ENCODE data around the gene SLC25A6.
"Not testable (repeated sequence)": the region's sequence is repeated elsewhere in the genome, so short reads cannot be mapped to it uniquely, and the experiment has no call there.

SLC25A6 gene

DNA sequence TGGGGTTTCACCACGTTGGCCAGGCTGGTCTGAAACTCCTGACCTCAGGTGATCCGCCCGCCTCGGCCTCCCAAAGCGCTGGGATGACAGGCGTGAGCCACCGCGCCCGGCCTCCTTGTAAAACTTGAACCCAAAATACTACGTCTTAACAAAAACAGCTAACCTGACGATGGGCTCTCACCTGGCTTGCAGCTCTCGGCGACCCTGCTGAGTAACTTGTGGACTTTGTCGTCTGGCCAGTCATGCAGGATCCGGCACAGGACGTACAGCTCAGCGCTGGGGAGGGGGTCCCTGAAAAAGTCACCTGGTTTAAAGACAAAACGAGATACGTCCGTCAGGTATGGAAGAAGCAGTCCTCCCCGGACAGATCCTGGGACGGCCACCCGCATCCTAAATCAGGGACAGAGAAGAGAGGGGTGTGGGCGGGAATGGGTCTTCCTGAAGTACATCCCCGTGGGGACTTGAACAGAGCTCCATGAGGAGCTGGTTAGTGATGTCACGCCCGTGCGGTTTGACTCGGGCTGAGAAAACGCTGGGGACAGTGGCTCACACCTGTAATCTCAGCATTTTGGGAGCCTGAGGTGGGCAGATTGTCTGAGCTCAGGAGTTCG, 20.7 kb upstream of the SLC25A6 start:
- DNase-seq (ENCODE audit: extremely low read depth, low read depth) = no peak
- no peak for TF ChIP-seq CTCF (IDR thresholded peaks at IDR 0.05; ENCODE audit: low read depth, low read length, missing control alignments)
- no peak overlapping the region for H3K4me3 ChIP-seq (replicated peaks; ENCODE audit: low read depth, low read length)

GRCh38 chrX:1411326-1411725, 19.4 kb upstream of the SLC25A6 start:
- no peak for TF ChIP-seq CTCF (IDR thresholded peaks at IDR 0.05; ENCODE audit: low read depth, low read length, missing control alignments)
- DNase-seq (ENCODE audit: extremely low read depth, low read depth) = no peak
- H3K4me3 ChIP-seq (replicated peaks; ENCODE audit: low read depth, low read length) = no peak overlapping the region

DNA sequence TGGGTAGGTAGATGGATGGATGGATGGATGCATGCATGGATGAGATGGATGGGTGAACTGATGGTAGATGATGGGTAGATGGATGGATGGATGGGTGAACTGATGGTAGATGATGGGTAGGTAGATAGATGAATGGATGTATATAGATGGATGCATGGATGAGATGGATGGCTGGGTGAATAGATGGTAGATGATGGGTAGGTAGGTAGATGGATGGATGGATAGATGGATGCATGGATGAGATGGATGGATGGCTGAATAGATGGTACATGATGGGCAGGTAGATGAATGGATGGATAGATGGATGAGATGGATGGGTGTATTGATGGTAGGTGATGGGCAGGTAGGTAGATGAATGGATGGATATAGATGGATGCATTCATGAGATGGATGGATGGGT, 15.1 kb upstream of the SLC25A6 start:
- no peak for DNase-seq (ENCODE audit: extremely low read depth, low read depth)
- no peak overlapping the region for H3K4me3 ChIP-seq (replicated peaks; ENCODE audit: low read depth, low read length)
- no peak for TF ChIP-seq CTCF (IDR thresholded peaks at IDR 0.05; ENCODE audit: low read depth, low read length, missing control alignments)

DNA sequence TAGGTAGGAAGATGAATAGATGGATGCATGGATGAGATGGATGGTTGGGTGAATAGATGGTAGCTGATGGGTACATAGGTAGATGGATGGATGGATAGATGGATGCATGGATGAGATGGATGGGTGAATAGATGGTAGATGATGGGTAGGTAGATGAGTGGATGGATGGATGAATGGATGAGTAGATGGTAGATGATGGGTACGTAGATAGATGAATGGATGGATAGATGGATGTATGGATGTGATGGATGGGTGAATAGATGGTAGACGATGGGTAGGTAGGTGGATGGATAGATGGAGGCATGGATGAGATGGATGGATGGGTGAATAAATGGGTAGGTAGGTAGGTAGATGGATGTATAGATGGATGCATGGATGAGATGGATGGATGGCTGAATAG, 13.9 kb upstream of the SLC25A6 start:
- not testable (repeated sequence) for DNase-seq (ENCODE audit: extremely low read depth, low read depth); H3K4me3 ChIP-seq (replicated peaks; ENCODE audit: low read depth, low read length)

DNA sequence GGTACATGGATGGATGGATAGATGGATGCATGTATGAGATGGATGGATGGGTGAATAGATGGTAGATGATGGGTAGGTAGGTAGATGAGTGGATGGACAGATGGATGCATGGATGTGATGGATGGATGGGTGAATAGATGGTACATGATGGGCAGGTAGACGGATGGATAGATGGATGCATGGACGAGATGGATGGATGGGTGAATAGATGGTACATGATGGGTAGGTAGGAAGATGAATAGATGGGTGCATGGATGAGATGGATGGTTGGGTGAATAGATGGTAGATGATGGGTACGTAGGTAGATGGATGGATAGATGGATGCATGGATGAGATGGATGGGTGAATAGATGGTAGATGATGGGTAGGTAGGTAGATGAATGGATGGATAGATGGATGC, 12.0 kb upstream of the SLC25A6 start:
- not testable (repeated sequence) for DNase-seq (ENCODE audit: extremely low read depth, low read depth); H3K4me3 ChIP-seq (replicated peaks; ENCODE audit: low read depth, low read length)

GRCh38 chrX:1403228-1403627, 11.3 kb upstream of the SLC25A6 start:
- H3K4me3 ChIP-seq (replicated peaks; ENCODE audit: low read depth, low read length) = no peak overlapping the region

DNA sequence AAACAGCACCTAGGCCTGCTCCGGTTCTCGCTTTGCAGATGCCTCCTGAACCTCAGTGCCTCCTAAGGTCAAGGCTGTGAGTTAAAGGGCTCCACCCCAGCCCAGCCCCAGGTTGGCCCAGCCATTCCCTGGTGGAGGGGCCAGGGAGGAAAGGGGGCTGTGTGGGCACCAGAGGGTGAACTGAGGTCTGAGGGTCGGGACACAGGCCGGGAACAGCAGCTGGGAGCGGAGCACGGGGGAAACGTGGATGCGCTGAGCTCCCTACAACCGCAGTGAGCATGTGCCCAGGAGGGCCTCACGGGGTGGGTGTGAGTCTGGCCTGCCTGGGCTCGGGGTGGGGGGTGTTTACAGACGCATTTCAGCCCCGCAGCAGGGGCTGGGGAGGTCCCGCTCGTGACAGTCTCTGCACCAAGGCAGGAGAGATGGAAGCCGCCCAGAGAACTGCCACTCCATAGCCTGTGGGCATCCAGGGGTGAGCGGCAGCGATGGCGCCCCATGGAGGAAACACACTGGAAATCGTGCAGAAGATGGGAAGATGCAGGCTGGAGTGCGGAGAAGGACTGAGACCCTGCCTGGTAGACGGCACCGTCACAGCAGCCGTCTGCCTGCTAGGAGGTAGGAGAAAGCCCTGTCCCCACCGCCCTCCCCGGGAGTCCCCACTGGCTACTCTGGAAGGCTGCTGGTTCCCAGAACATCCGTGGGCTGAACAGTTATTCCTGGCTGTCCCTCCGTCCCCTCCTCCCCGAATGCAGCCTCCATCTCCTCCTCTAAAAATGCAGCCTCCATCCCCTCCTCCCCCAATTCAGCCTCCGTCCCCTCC, 9.9 kb upstream of the SLC25A6 start:
- H3K4me3 ChIP-seq (replicated peaks; ENCODE audit: low read depth, low read length) = no peak overlapping the region
- no peak for DNase-seq (ENCODE audit: extremely low read depth, low read depth)
- TF ChIP-seq CTCF (IDR thresholded peaks at IDR 0.05; ENCODE audit: low read depth, low read length, missing control alignments) = no peak

More at GRCh38 chrX:1403228-1403627, 11.3 kb upstream of the SLC25A6 start:
- TF ChIP-seq CTCF (IDR thresholded peaks at IDR 0.05; ENCODE audit: low read depth, low read length, missing control alignments) = no peak
- no peak for DNase-seq (ENCODE audit: extremely low read depth, low read depth)

Measured in HFF-Myc (cell line).